SHP77 (cell line): ENCODE data around the gene COX7A1.
"Not testable (repeated sequence)": the region's sequence is repeated elsewhere in the genome, so short reads cannot be mapped to it uniquely, and the experiment has no call there.

Source experiments
- DNase-seq, 2 experiments: peaks; one replicate each; lab custom pipeline; 2025; lab: John Stamatoyannopoulos, UW

The COX7A1 gene

GRCh38 chr19:36141039-36141927 is 11.0 kb downstream of the COX7A1 start:
- peak; percentile 35 to 77 for DNase-seq

GRCh38 chr19:36140304-36141038 is 11.8 kb downstream of the COX7A1 start:
- peak; percentile 67 to 80 for DNase-seq

GRCh38 chr19:36139473-36140303 is 12.6 kb downstream of the COX7A1 start, which contains the start of gene CAPNS1:
TSS of gene CAPNS1 (plus strand) at chr19:36140066. CDS start at chr19:36141012, 946 bp downstream.
- DNase-seq: peak; percentile 90 to 96

GRCh38 chr19:36139120-36139472 is 13.2 kb downstream of the COX7A1 start:
- no peak for DNase-seq

GRCh38 chr19:36136964-36137686 is 15.1 kb downstream of the COX7A1 start:
- peak in 1 of 2 experiments; percentile 35 for DNase-seq

GRCh38 chr19:36134867-36135266 is 17.4 kb downstream of the COX7A1 start:
- DNase-seq: not testable (repeated sequence)

- not testable (repeated sequence) for DNase-seq
These were observed 21.0 kb downstream of the COX7A1 start for GRCh38 chr19:36131221-36131620.

GRCh38 chr19:36128392-36128736 is 23.9 kb downstream of the COX7A1 start:
- DNase-seq: peak in 1 of 2 experiments; percentile 35

GRCh38 chr19:36125557-36125956 is 26.7 kb downstream of the COX7A1 start:
- no peak for DNase-seq

GRCh38 chr19:36121486-36122124 is 30.6 kb downstream of the COX7A1 start:
- DNase-seq: no peak

- no peak for DNase-seq
These were observed 31.3 kb downstream of the COX7A1 start for GRCh38 chr19:36120984-36121358.

GRCh38 chr19:36120092-36120983 is 31.9 kb downstream of the COX7A1 start:
- DNase-seq: no peak

- DNase-seq: no peak
These were observed 36.0 kb downstream of the COX7A1 start for GRCh38 chr19:36116344-36116637.

GRCh38 chr19:36115453-36116343 is 36.5 kb downstream of the COX7A1 start, which contains the start of gene TBCB:
TSS of gene TBCB (plus strand) at chr19:36115468. CDS start at chr19:36115561, 93 bp downstream.
- DNase-seq: no peak

- peak; percentile 98 to 99 for DNase-seq
These were observed 37.4 kb downstream of the COX7A1 start, which contains the start of gene POLR2I for GRCh38 chr19:36114721-36115452. TSS of gene POLR2I (minus strand) at chr19:36114875. CDS start at chr19:36114856, 19 bp downstream.

- no peak for DNase-seq
These were observed 38.1 kb downstream of the COX7A1 start for GRCh38 chr19:36113894-36114720.

GRCh38 chr19:36113425-36113824 is 38.8 kb downstream of the COX7A1 start:
- no peak for DNase-seq
